Neural progenitor cell (in vitro differentiated cells): ENCODE data around the gene MVD.

Experiments
- CTCF ChIP-seq: fragments of 200-600 bp; sonication (generic); IDR thresholded peaks from 2 replicates; pipeline ENCODE4 v1.5.1; 2017; ENCODE audit warnings: antibody characterized with exemption, mild to moderate bottlenecking
- EZH2 ChIP-seq: fragments of 200-600 bp; sonication (generic); IDR thresholded peaks from 2 replicates; pipeline ENCODE4 v1.6.1; 2017; ENCODE audit warnings: antibody characterized with exemption, mild to moderate bottlenecking, moderate library complexity
- EZH2phosphoT487 ChIP-seq: fragments of 200-600 bp; sonication (generic); IDR thresholded peaks from 2 replicates; pipeline ENCODE4 v1.6.1; 2017; ENCODE audit warnings: antibody characterized with exemption

GRCh38 chr16:88680554-88681083, 17.7 kb upstream of the MVD start:
- TF ChIP-seq CTCF (no peak), EZH2 (no peak), EZH2phosphoT487 (no peak)
